ENCODE data around the gene LTB. TPM values are rescaled to one million over a fixed set of nuclear protein-coding genes. Genes with fewer than 3 reads are reported as not detected.

The LTB gene
- total and polyA plus RNA-seq, 9 of the 15 experiments (the other 6 are each of a cell fraction or from before 2014, with no cell fraction given), result 0.07 to 0.51 TPM; not detected in 7

DNA sequence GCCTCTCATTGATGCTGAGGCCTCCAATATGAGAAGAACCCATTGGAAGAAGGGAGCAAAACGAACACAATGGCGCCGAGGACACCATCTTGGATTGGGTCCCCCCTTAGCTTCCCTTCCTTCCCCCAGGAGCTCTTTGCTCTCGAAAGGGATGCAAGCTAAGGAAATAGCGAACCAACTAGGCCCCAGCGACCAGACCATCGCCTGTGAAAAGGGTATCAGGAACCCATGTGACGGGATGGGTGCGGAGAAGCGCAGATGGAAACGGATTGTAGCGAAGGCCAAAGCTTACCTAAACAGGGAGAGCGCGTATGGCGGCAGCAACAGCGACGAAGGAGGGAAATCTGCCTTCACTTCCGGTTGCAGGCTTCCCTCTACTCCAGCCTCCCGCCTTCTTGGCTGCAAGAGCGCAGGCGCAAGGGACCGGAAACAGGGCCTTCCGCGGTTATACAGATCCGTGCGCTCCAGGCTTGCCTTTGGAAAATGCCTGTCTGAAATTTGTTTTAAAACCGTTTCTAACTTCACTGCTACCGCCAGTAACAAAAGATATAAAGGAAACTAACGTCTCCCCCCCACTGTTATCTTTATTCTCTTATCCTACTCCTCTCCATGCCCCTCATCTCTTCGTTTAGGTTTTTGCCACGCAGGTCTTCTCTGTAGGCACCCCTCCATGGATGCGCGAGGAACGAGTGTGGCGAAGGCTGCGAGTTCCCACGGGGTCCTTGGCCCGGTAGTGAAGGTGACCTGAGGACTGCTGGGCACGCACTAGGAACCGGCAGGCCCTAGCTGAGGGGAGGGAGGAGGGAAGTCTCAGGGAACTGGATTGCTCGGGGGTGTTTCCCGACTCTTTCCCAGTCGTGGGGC, 40.3 kb downstream of the LTB start, which contains the start of gene DDX39B (continued):
- TF ChIP-seq, protein P1, sequence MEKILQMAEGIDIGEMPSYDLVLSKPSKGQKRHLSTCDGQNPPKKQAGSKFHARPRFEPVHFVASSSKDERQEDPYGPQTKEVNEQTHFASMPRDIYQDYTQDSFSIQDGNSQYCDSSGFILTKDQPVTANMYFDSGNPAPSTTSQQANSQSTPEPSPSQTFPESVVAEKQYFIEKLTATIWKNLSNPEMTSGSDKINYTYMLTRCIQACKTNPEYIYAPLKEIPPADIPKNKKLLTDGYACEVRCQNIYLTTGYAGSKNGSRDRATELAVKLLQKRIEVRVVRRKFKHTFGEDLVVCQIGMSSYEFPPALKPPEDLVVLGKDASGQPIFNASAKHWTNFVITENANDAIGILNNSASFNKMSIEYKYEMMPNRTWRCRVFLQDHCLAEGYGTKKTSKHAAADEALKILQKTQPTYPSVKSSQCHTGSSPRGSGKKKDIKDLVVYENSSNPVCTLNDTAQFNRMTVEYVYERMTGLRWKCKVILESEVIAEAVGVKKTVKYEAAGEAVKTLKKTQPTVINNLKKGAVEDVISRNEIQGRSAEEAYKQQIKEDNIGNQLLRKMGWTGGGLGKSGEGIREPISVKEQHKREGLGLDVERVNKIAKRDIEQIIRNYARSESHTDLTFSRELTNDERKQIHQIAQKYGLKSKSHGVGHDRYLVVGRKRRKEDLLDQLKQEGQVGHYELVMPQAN (IDR thresholded peaks at IDR 0.05; ENCODE audit: borderline replicate concordance), result no peak; the same call in 1 of the 2 replicates
- TF ChIP-seq L3MBTL2 (IDR thresholded peaks at IDR 0.05) (peak; percentile 94), BRCA1 (IDR thresholded peaks at IDR 0.05) (no peak), BRCA1 (CRISPR knock-in tag; IDR thresholded peaks at IDR 0.05) (no peak; the same call in 1 of the 2 replicates), ETV5 (CRISPR knock-in tag; IDR thresholded peaks at IDR 0.05; ENCODE audit: low read depth) (peak; percentile 96), ZNF41 (CRISPR knock-in tag; conservative IDR thresholded peaks at IDR 0.05) (peak; percentile 61; the same call in 1 of the 2 replicates), U2AF1 (optimal IDR thresholded peaks at IDR 0.05; ENCODE audit: low read depth, low read length) (no peak), ILF3 (IDR thresholded peaks at IDR 0.05; ENCODE audit: borderline replicate concordance) (no peak), HSF4 (CRISPR knock-in tag; IDR thresholded peaks at IDR 0.05; ENCODE audit: borderline replicate concordance) (no peak), IFI16 (CRISPR knock-in tag; IDR thresholded peaks at IDR 0.05) (no peak), NFIC (IDR thresholded peaks at IDR 0.05) (peak; percentile 72), ZNF324 (CRISPR knock-in tag; IDR thresholded peaks at IDR 0.05) (no peak), ZNF780A (CRISPR knock-in tag; IDR thresholded peaks at IDR 0.05) (no peak), CBX5 (IDR thresholded peaks at IDR 0.05; ENCODE audit: borderline replicate concordance, low read depth) (no peak), GABPB2 (CRISPR knock-in tag; conservative IDR thresholded peaks at IDR 0.05) (no peak)
- TF ChIP-seq, protein P2, sequence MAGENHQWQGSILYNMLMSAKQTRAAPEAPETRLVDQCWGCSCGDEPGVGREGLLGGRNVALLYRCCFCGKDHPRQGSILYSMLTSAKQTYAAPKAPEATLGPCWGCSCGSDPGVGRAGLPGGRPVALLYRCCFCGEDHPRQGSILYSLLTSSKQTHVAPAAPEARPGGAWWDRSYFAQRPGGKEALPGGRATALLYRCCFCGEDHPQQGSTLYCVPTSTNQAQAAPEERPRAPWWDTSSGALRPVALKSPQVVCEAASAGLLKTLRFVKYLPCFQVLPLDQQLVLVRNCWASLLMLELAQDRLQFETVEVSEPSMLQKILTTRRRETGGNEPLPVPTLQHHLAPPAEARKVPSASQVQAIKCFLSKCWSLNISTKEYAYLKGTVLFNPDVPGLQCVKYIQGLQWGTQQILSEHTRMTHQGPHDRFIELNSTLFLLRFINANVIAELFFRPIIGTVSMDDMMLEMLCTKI (IDR thresholded peaks at IDR 0.05; ENCODE audit: partially characterized antibody), result no peak
- TF ChIP-seq, protein P3, sequence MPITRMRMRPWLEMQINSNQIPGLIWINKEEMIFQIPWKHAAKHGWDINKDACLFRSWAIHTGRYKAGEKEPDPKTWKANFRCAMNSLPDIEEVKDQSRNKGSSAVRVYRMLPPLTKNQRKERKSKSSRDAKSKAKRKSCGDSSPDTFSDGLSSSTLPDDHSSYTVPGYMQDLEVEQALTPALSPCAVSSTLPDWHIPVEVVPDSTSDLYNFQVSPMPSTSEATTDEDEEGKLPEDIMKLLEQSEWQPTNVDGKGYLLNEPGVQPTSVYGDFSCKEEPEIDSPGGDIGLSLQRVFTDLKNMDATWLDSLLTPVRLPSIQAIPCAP (CRISPR knock-in tag; IDR thresholded peaks at IDR 0.05; ENCODE audit: borderline replicate concordance), result no peak
- TF ChIP-seq, protein P4, sequence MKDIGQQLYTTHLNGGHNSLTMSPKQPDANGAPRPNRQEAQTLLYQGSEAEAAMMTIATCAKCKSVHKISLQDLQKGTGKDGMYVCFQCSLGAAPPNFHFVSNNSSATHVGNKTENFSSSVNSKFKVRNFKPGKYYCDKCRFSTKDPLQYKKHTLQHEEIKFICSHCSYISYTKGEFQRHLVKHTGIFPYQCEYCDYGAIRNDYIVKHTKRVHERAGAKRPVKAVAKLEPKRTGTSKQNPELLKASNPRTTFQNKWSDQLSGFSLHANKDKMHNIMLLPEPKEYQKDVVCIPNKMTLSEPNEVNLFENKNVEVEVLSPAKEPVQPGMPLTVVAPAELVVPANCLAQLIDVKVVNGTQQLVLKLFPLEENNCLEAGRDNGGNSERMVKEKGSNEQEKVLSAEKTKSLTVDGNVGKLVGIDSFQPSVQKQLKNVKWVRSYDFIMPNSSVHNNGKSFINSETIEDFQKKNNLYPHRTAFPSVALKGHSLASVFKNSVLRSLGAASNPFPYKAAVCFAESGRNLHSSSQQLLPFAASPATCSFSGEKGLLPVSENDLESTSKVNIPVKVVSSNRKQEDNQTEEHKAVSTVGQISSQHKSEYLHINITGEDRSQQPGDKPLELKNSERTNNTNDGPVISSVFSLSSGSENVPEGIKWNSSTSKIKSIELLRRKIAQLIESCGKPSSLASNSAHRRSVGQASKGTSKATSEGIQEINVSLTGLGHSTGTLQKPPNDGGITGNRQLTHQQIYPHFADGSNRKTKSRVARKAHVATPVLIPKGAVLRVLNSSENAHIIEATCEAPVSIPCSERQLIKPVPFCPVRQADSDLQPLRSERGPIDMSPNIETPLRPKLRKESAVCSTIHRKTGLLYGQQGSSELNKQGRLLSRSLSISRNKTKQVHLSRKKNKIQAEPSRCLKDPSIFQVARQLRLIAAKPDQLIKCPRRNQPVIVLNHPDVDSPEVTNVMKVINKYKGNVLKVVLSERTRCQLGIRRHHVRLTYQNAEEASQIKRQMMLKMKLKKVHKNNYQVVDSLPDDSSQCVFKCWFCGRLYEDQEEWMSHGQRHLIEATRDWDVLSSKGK (CRISPR knock-in tag; IDR thresholded peaks at IDR 0.05), result no peak
- TF ChIP-seq, protein P5, sequence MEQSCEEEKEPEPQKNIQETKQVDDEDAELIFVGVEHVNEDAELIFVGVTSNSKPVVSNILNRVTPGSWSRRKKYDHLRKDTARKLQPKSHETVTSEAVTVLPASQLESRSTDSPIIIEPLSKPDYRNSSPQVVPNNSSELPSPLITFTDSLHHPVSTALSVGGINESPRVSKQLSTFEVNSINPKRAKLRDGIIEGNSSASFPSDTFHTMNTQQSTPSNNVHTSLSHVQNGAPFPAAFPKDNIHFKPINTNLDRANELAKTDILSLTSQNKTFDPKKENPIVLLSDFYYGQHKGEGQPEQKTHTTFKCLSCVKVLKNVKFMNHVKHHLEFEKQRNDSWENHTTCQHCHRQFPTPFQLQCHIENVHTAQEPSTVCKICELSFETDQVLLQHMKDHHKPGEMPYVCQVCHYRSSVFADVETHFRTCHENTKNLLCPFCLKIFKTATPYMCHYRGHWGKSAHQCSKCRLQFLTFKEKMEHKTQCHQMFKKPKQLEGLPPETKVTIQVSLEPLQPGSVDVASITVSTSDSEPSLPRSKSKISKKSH (CRISPR knock-in tag; IDR thresholded peaks at IDR 0.05), result no peak

Data from K562 (cell line).